Lower lobe of right lung (tissue), 2 donors: ENCODE results near the gene SSMEM1. TPM values are rescaled to one million over a fixed set of nuclear protein-coding genes. Genes with fewer than 3 reads are reported as not detected.

Source experiments
- ATAC-seq, 2 donors: fragments of 200-7000 bp; cut with Tn5 transposase; one replicate each; pipeline ENCODE4 v1.9.1; 2020 to 2022; ENCODE audit warnings: mild to moderate bottlenecking in 2 of 2, moderate library complexity in 2 of 2
- DNase-seq: peaks from one replicate; pipeline ENCODE4 v3.0.0-alpha.2; 2020
- H3K27ac ChIP-seq: fragments of 200-600 bp; one replicate; pipeline ENCODE4 v1.8.0; 2022
- H3K27me3 ChIP-seq: fragments of 200-600 bp; one replicate; pipeline ENCODE4 v1.8.0; 2022; ENCODE audit warnings: low read depth
- H3K36me3 ChIP-seq: fragments of 200-600 bp; one replicate; pipeline ENCODE4 v1.8.0; 2022; ENCODE audit warnings: mild to moderate bottlenecking
- H3K4me1 ChIP-seq: fragments of 200-600 bp; one replicate; pipeline ENCODE4 v1.8.0; 2022
- H3K4me3 ChIP-seq: fragments of 200-600 bp; one replicate; pipeline ENCODE4 v1.8.0; 2022; ENCODE audit warnings: mild to moderate bottlenecking
- H3K9me3 ChIP-seq: fragments of 200-600 bp; one replicate; pipeline ENCODE4 v1.8.0; 2022
- intact Hi-C: fragments of 100-400 bp; cut with DNase I; formaldehyde crosslinking; loops from one replicate; pipeline ENCODE4 v1.11.0; 2022
- long read RNA-seq: library from polyadenylated mRNA; unstranded; transcript quantifications from one replicate; pipeline ENCODE4 v2.0.0, GENCODE V29; 2021
- total RNA-seq: library from RNA; stranded (reverse); fragmentation: NEBNext Ultra II Directional; extraction: Animal tissue kit (Norgen Biotek cat#: 25700); gene quantifications from one replicate; pipeline ENCODE4 v1.2.1, GENCODE V29; 2021
- TF ChIP-seq, protein P1 (sequence below): fragments of 200-600 bp; IDR thresholded peaks from one replicate; pipeline ENCODE4 v1.8.0; 2022; ENCODE audit warnings: antibody characterized with exemption, mild to moderate bottlenecking
- donor health status: DM: no; HTN: yes; CAD: no; lungs with severe emphysema.

The SSMEM1 gene, protein sequence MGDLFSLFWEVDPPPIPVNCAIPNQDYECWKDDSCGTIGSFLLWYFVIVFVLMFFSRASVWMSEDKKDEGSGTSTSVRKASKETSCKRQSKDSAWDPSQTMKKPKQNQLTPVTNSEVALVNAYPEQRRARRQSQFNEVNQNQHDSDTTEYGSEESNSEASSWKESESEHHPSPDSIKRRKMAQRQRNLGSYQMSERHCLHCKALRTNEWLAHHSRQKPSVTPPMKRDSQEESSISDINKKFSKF
- not detected for total RNA-seq
- long read RNA-seq = 0 reads

DNA sequence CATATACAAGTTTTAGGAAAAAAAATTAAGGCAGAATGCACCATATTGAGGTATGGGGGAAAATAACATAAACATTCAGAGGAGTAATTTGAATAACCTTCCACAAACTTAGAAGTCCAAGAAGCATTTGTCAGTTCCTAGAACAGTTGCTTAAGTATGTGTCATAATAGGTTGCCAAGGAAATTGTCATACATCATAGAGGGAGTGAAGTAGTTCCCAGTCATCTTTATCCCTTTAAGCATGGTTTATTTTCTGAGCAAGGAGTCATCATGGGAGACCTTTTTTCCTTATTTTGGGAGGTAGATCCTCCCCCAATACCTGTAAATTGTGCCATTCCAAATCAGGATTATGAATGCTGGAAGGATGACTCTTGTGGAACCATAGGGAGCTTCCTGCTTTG, at the start of gene SSMEM1:
SSMEM1 (plus strand) TSS at position 219 of the 400 bp plus-strand sequence; CDS start at position 270, 51 bp downstream.
- intact Hi-C loops = no loop called here
- no peak for ATAC-seq

DNA sequence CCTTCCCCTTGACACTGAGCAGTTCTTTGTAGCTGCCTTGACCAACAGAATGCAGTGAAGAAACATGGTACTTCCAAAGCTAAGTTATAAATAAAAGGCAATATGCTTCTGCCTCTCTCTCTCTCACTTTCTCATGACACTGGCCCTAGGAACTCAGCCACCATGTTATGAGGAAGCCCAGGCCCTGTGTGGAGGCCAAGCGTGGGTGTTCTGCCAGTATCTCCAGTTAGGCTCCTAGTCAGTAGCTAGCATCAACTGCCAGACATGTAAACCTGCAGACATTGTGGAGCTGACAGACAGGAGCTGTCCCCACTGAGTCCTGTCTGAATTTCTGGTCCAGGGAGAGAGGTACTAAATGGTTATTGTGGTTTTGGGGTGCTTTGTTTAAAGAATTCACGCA, 47.6 kb upstream of the SSMEM1 start:
- Histone ChIP-seq H3K27ac (no peak overlapping the region), H3K27me3 (no peaks in the 10 kb centered on the region), H3K4me3 (no peak overlapping the region), H3K4me1 (no peaks in the 10 kb centered on the region), H3K9me3 (peaks cover 5% of the 10 kb centered on the region), H3K36me3 (peaks cover 39% of the 10 kb centered on the region)
- TF ChIP-seq, protein P1, sequence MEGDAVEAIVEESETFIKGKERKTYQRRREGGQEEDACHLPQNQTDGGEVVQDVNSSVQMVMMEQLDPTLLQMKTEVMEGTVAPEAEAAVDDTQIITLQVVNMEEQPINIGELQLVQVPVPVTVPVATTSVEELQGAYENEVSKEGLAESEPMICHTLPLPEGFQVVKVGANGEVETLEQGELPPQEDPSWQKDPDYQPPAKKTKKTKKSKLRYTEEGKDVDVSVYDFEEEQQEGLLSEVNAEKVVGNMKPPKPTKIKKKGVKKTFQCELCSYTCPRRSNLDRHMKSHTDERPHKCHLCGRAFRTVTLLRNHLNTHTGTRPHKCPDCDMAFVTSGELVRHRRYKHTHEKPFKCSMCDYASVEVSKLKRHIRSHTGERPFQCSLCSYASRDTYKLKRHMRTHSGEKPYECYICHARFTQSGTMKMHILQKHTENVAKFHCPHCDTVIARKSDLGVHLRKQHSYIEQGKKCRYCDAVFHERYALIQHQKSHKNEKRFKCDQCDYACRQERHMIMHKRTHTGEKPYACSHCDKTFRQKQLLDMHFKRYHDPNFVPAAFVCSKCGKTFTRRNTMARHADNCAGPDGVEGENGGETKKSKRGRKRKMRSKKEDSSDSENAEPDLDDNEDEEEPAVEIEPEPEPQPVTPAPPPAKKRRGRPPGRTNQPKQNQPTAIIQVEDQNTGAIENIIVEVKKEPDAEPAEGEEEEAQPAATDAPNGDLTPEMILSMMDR = no peak
- intact Hi-C loops = no loop called here
- ATAC-seq (no peak), DNase-seq (no peak)

More for the DNA sequence above, at the start of gene SSMEM1:
- Histone ChIP-seq H3K27ac (no peak within 1 kb of the TSS), H3K4me3 (no peak within 1 kb of the TSS), H3K36me3 (peaks cover 10% of the 10 kb centered on the region), H3K4me1 (peaks cover 8% of the 10 kb centered on the region), H3K27me3 (no peaks in the 10 kb centered on the region), H3K9me3 (no peaks in the 10 kb centered on the region)
- DNase-seq = no peak
- TF ChIP-seq, protein P1 = no peak

DNA sequence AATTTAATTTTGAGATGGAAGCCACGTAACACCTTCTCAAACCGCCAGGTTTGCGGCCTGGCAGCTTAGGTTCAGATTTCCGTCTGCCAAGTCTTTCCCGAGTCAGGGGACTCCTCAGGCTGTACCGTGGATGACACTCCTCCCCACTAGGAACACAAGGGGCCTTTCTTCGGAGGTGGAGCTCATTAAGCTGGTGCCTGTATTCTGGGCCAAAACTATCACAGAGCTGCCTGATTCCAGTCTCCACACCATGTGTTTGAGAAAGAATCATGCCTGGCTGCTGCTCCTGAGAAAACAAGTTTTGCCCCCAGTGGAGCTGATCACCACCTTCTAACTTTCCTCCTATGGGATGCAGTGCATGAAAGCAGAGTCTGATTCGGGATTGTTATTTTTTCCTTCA, 47.2 kb upstream of the SSMEM1 start:
- Histone ChIP-seq H3K36me3 (peaks cover 43% of the 10 kb centered on the region), H3K27ac (no peak overlapping the region), H3K27me3 (no peaks in the 10 kb centered on the region), H3K9me3 (peaks cover 5% of the 10 kb centered on the region), H3K4me3 (no peak overlapping the region), H3K4me1 (no peaks in the 10 kb centered on the region)
- DNase-seq (no peak), ATAC-seq (no peak)
- TF ChIP-seq, protein P1 = no peak
- intact Hi-C loops = no loop called here

DNA sequence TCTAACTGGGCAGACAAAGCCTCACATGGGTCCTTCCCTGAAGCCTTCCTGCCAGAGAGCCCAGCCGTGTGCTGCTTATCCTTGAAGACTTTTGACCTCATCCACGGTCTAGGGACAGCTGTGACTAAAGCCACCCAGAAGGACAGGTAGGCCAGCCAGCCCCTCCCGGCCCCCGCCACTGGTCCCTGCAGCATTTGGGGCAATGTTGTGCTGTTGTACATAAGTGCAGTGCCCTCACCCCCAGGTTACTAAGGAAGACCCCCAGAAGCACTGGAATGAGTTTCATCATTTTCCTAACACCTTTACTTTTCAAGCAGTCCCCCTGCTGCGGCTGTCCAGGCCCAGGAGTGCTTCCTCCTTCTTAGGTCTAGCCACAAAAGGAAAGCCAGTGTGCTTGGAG, 45.5 kb upstream of the SSMEM1 start:
- ATAC-seq (no peak), DNase-seq (no peak)
- intact Hi-C loops = no loop called here
- Histone ChIP-seq H3K4me3 (no peak overlapping the region), H3K9me3 (no peaks in the 10 kb centered on the region), H3K27ac (no peak overlapping the region), H3K27me3 (no peaks in the 10 kb centered on the region), H3K4me1 (no peaks in the 10 kb centered on the region), H3K36me3 (peaks cover 60% of the 10 kb centered on the region)
- TF ChIP-seq, protein P1 = no peak

DNA sequence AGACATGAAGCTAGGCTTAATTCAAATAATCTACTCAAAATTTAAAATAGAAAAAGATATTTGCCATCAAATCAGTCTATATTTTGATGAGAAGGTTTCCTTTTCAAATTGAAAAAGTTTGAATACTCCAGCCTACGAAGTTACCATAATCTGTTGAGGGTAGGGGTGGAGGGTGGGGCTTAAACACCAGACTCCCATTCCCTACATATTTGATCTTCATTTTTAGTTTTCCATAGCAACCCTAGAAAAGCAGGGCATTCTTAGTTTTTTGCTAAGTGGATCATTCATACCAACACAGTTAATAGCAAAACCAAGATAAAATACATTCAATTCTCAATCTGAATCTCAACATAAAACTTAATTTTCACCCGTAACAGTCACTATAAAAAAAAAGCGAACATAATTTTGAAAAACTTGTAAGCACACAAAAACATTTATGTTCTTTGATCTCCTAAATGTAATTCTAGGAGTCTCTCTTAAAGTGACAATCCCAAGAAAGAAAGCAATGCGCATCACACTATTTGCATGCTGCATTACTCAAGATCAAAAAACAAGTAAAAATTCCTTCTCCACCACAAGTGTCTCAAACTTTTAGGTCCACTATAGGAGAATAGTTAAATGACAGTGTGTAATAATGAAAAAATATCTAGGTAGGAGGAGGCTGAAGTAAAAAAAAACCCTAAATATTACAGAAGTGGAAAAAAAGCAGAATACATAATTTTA, 33.3 kb upstream of the SSMEM1 start:
- ATAC-seq (no peak), DNase-seq (no peak)
- Histone ChIP-seq H3K4me1 (no peaks in the 10 kb centered on the region), H3K4me3 (no peak overlapping the region), H3K27ac (no peak overlapping the region), H3K27me3 (no peaks in the 10 kb centered on the region), H3K9me3 (no peaks in the 10 kb centered on the region), H3K36me3 (peaks cover 79% of the 10 kb centered on the region)
- intact Hi-C loops = no loop called here
- TF ChIP-seq, protein P1 = no peak
